Hepatocyte (in vitro differentiated cells): Measurements from ENCODE around the gene PRM3.

ENCODE experiments used
- CTCF ChIP-seq: fragments of 200-600 bp; sonication (generic); IDR thresholded peaks from 2 replicates; pipeline ENCODE4 v1.5.1; 2016; ENCODE audit warnings: antibody characterized with exemption, mild to moderate bottlenecking; ENCODE audit not compliant: poor library complexity
- EZH2phosphoT487 ChIP-seq: fragments of 200-600 bp; sonication (generic); IDR thresholded peaks from one replicate; pipeline ENCODE4 v1.6.1; 2018; ENCODE audit warnings: antibody characterized with exemption, mild to moderate bottlenecking, low read depth, moderate library complexity; ENCODE audit not compliant: unreplicated experiment, severe bottlenecking

DNA sequence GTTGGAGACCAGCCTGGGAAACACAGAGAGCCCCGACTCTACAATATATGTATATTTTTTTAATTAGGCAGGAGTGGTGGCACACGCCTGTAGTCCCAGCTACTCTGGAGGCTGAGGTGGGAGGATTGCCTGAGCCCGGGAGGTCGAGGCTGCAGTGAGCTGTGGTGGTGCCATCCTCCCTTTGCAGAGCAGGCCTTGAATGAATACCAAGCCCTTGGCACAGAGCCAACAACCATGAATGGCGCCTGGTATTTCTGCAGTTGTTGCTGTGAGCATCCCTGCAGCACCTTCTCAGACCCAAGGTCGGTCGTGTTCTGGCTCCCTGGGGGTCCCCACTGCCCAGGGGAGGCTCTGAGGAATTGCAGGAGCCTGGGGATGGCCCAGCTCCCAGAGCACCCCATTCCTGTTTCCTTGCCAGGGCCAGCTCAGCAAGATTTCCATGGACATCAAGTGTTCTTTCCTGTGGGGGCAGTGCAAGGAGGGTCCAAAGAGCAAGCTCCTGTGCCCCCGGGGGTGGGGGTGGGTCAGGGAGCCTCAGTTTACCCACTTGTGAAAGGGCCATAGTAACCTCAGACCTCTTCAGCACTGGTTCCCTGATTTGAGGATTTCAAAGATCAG is 46.2 kb upstream of the PRM3 start:
- TF ChIP-seq EZH2phosphoT487 (no peak), CTCF (no peak)
